ENCODE measurements around the gene MS4A14.
A peak's percentile ranks its signal among the peaks of the same experiment; 100 is the strongest.
"Not testable (repeated sequence)": the region's sequence is repeated elsewhere in the genome, so short reads cannot be mapped to it uniquely, and the experiment has no call there.

MS4A14 gene

DNA sequence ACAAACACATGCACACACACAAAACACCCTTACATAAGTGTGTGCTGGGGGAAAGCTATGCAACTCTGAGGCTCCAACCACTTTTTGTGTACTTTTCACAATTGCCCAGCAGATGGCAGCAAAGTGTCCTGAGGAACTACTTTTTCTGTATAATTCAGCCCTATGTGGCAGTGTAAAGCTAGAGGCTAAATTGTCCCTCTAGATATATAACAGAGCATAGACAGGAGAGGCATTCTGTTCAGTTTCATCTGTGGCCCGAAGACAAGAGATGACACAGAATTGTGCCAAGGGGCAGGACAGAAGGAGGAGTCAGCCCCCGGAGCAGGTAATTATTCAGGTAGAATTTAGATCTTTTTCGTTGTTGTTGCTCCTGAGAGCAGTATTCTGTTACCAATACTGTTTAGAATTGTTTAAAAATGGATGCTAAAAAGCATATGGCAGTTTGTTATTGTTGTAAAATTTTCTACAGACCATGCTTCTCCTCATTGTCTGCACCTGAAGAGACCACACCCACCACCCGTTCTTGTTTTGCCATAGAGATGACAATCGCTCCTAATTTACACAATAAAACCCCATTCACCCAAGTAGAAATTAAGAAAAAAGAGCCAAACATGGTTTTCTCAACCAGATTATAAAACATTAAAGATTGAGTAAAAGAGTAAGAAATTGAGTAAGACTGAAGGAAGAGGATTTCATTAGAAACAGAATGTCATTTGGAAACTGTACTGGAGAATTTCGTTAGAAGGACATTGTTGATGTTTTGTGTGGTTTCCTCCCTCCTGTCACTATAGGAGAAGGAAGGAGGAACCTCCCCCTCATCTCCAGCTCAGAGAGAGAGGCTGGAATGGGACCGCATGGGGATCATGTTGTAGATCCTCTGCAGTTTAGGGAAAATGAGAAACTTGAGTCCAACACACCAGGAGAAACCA lies 32.5 kb upstream of the MS4A14 start:
- no peak overlapping the region for H3K27ac ChIP-seq
- peak; percentile 86 for TF ChIP-seq CTCF (conservative IDR thresholded peaks at IDR 0.05)

DNA sequence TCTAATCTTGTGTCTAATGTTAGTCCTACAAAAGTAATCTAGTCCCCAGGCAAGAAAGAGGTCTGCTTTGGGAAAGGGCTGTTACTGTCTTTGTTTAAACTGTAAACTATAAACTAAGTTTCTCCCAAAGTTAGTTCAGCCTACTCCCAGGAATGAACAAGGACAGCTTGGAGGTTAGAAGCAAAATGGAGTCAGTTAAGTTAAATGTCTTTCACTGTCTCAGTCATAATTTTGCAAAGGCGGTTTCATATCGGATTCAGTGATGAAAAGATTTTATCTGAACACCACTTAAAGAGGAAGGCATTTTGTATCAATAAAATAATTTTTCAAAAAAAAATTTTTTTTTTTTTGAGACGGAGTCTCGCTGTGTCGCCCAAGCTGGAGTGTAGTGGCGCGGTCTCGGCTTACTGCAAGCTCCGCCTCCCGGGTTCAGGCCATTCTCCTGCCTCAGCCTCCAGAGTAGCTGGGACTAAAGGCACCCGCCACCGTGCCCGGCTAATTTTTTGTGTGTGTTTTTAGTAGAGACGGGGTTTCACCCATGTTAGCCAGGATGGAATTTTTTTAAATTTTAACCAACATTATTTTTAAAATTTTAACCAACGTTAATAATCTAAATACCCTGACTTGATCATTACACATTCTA lies 29.9 kb upstream of the MS4A14 start:
- not testable (repeated sequence) for H3K27ac ChIP-seq

DNA sequence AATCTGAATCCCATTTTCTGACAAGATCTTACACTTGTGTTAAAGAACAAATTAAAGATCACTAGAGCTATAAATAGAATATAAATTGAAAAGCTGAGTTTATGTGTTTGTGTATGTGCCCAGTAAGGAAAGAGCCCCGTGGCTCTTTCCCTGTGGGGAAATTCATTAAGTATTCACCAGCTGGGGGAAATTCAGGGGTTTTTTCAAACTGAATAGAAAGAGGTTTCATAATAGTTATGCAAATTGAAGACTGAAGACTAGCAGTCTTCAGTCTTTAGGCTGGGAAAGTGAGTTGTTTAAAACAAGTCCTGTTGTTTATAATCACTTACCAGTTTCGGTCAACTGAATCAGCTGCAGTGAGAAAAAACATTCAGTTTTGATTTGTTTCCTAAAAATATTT lies 29.2 kb upstream of the MS4A14 start:
- no peak overlapping the region for H3K27ac ChIP-seq
- TF ChIP-seq CTCF (conservative IDR thresholded peaks at IDR 0.05) = no peak

- H3K27ac ChIP-seq = no peak overlapping the region
- no peak for TF ChIP-seq CTCF (conservative IDR thresholded peaks at IDR 0.05)
Observed at GRCh38 chr11:60367896-60368295, 28.4 kb upstream of the MS4A14 start.

GRCh38 chr11:60370252-60370810 lies 25.9 kb upstream of the MS4A14 start:
- no peak for TF ChIP-seq CTCF (conservative IDR thresholded peaks at IDR 0.05)

GRCh38 chr11:60370811-60371298 lies 25.4 kb upstream of the MS4A14 start:
- H3K27ac ChIP-seq = peak overlapping the region; percentile 64
- no peak for TF ChIP-seq CTCF (conservative IDR thresholded peaks at IDR 0.05)

More at GRCh38 chr11:60370252-60370810, 25.9 kb upstream of the MS4A14 start:
- H3K27ac ChIP-seq = peak overlapping the region; percentile 64

DNA sequence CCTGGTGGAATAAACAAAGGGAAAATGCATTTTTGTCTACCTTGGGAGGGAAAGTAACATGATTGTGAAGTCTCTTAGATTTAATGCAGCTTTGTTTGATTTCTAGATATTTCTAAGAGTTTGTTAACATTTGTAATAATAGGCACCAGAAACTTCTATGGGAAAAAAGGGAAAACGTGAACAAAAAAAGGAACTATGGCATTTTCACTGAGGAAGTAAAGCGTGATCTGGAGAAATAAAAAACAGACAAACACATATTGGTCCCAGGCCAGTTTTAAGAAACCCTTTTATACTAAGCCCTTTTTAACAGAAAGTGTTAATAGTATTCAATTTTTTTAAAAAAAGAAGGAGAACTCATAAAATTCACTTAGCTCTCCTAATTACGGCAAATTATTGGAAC lies 24.9 kb upstream of the MS4A14 start:
- TF ChIP-seq CTCF (conservative IDR thresholded peaks at IDR 0.05) = no peak
- H3K27ac ChIP-seq = peak overlapping the region; percentile 64

Data from VCaP (cell line).